Measurements from ENCODE around the gene CACNA2D3. TPM values are rescaled to one million over a fixed set of nuclear protein-coding genes. Genes with fewer than 3 reads are reported as not detected.

The CACNA2D3 gene
- total RNA-seq, 6 donors from 2014 or later, result 2.9 to 16.8 (median 4.9) TPM

DNA sequence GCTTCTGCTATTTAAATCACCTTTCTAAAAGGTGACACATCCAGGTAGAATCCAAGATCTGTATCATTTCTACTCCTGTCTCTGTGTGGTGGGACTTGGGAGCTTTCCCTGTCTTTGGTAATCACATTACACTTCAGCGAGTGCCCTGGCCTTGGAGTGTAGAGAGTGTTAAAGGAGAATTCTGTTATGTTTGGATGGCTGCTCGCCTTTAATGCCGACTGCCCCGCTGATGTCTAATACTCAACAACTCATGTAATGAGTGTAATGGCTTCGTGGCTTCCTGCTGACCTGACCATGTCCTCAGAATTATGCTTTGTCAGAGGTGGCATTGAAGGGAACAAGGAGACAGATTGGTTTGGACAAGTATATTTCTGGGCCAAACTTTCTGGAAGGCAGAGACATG lies 871.8 kb downstream of the CACNA2D3 start:
- Histone ChIP-seq H3K4me3 (no peak overlapping the region), H3K27me3 (no peaks in the 10 kb centered on the region), H3K27ac (no peak overlapping the region), H3K36me3 (no peaks in the 10 kb centered on the region), H3K4me1 (peaks cover 2 to 6% (median 3%) of the 10 kb centered on the region in 4 donors), H3K9me3 (no peaks in the 10 kb centered on the region)
- no peak for TF ChIP-seq EP300 (IDR thresholded peaks at IDR 0.05)
- TF ChIP-seq, protein P1, sequence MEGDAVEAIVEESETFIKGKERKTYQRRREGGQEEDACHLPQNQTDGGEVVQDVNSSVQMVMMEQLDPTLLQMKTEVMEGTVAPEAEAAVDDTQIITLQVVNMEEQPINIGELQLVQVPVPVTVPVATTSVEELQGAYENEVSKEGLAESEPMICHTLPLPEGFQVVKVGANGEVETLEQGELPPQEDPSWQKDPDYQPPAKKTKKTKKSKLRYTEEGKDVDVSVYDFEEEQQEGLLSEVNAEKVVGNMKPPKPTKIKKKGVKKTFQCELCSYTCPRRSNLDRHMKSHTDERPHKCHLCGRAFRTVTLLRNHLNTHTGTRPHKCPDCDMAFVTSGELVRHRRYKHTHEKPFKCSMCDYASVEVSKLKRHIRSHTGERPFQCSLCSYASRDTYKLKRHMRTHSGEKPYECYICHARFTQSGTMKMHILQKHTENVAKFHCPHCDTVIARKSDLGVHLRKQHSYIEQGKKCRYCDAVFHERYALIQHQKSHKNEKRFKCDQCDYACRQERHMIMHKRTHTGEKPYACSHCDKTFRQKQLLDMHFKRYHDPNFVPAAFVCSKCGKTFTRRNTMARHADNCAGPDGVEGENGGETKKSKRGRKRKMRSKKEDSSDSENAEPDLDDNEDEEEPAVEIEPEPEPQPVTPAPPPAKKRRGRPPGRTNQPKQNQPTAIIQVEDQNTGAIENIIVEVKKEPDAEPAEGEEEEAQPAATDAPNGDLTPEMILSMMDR (IDR thresholded peaks at IDR 0.05), result no peak
- TF ChIP-seq POLR2AphosphoS5 (IDR thresholded peaks at IDR 0.05), result no peak
- TF ChIP-seq POLR2A (IDR thresholded peaks at IDR 0.05), result no peak
- DNase-seq (no peak), ATAC-seq (ENCODE audit: low FRiP score in 2 of 2) (no peak)
- 46 to 64% methylated on average over 5 of the region's 5 CpGs for WGBS, 2 donors

DNA sequence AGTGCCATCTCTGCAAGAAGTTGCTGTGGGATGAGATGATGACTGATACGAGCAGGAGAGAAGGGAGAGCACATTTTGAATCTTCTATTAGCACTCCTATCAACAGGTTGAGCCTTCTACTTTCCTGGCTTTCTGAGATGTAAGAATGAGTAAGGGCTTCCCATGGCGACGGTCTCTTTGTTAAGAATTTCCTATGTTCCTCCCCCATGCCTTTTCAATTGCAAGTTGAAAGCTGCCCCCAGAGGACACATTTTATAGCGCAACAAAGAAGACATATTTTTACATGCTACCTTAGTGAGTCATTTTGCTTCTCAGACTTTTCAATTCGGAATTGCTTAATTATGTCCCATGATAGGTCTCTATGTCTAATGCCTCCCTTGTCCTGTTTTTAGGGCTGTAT lies 876.8 kb downstream of the CACNA2D3 start:
- Histone ChIP-seq H3K4me3 (no peak overlapping the region), H3K27ac (no peak overlapping the region), H3K9me3 (no peaks in the 10 kb centered on the region), H3K4me1 (peaks cover 0 to 3% (median 0%) of the 10 kb centered on the region in 4 donors), H3K36me3 (no peaks in the 10 kb centered on the region), H3K27me3 (no peaks in the 10 kb centered on the region)
- DNase-seq (no peak), ATAC-seq (ENCODE audit: low FRiP score in 2 of 2) (peak in 1 of 2 donors; percentile 75)
- no peak for TF ChIP-seq POLR2AphosphoS5 (IDR thresholded peaks at IDR 0.05)
- no peak for TF ChIP-seq POLR2A (IDR thresholded peaks at IDR 0.05)
- no peak for TF ChIP-seq EP300 (IDR thresholded peaks at IDR 0.05)
- TF ChIP-seq, protein P1 (IDR thresholded peaks at IDR 0.05), result no peak
- WGBS, 2 donors, result 51 to 65% methylated on average over 5 of the region's 5 CpGs

DNA sequence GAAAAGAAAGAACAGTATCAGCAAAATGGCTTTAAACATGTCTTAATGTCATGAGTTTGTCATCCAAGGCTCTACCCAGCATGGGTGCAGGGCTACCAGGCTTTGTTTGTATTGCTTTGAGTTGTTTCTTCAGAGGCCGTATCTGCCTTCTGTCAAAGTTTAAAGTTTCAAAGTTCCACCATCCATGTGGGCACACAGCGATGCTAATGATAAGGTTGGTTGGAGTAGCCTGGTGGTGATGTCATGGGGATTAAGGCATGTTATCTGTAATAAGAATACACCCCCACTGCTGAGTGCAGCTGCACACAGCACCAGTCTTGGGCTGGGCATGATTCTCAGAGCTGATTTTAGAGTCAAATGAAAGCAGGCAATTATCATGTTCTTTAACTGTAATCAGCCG lies 877.5 kb downstream of the CACNA2D3 start:
- no peak for TF ChIP-seq EP300 (IDR thresholded peaks at IDR 0.05)
- no peak for TF ChIP-seq POLR2AphosphoS5 (IDR thresholded peaks at IDR 0.05)
- TF ChIP-seq, protein P1 (IDR thresholded peaks at IDR 0.05), result no peak
- TF ChIP-seq POLR2A (IDR thresholded peaks at IDR 0.05), result no peak
- Histone ChIP-seq H3K9me3 (no peaks in the 10 kb centered on the region), H3K4me3 (no peak overlapping the region), H3K4me1 (peaks cover 0 to 3% (median 0%) of the 10 kb centered on the region in 4 donors), H3K36me3 (no peaks in the 10 kb centered on the region), H3K27me3 (no peaks in the 10 kb centered on the region), H3K27ac (no peak overlapping the region)
- DNase-seq, result no peak
- ATAC-seq (ENCODE audit: low FRiP score in 2 of 2), result no peak
- WGBS, 2 donors, result 76 to 86% methylated on average over 3 of the region's 3 CpGs

DNA sequence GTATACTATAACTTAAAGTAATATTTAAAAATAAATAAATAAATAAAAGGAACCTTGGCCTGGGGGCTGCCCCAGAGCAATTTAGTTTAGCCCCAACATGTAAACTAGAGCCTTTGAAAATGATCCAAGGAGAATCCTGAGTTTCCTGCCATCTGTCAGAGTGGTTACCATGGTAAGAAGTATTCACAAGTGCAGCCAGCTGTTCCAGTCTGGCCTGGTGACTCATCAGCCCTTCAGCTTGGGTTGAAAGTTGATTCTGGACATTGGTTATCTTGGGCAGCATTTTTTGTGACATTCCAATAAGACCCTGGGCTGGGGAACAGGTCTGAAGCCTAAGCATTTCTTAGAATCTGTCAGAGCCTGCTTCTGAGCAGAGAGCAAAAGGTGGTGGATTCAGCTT lies 878.2 kb downstream of the CACNA2D3 start:
- peak in 1 of 2 donors; percentile 43 for DNase-seq
- Histone ChIP-seq H3K4me1 (peaks cover 0 to 3% (median 0%) of the 10 kb centered on the region in 4 donors), H3K36me3 (no peaks in the 10 kb centered on the region), H3K27me3 (no peaks in the 10 kb centered on the region), H3K27ac (no peak overlapping the region), H3K9me3 (no peaks in the 10 kb centered on the region), H3K4me3 (no peak overlapping the region)
- TF ChIP-seq POLR2A (IDR thresholded peaks at IDR 0.05) (no peak), POLR2AphosphoS5 (IDR thresholded peaks at IDR 0.05) (no peak), EP300 (IDR thresholded peaks at IDR 0.05) (no peak)
- TF ChIP-seq, protein P1 (IDR thresholded peaks at IDR 0.05), result no peak
- peak in 1 of 2 donors; percentile 58 for ATAC-seq (ENCODE audit: low FRiP score in 2 of 2)

DNA sequence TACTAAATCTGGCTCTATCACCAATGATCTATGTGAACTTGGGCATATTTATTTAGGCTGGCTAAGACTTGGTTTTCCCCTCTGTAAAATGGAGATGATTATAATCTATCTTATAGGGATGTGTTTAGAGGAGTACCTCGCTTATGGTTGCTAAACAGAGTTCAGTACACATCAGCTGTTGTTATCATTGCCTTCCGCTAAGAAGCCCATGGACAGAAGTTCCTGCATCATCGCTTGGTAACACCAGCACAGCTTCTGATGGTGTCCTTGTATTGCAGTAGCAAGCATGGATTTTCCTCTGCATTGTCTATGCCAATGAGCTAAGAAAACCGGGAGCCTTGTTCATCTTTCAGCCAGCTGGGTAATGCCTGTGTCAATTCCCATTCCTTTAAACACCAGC lies 878.6 kb downstream of the CACNA2D3 start:
- ATAC-seq (ENCODE audit: low FRiP score in 2 of 2) (no peak), DNase-seq (no peak)
- TF ChIP-seq EP300 (IDR thresholded peaks at IDR 0.05) (no peak), POLR2AphosphoS5 (IDR thresholded peaks at IDR 0.05) (no peak), POLR2A (IDR thresholded peaks at IDR 0.05) (no peak)
- TF ChIP-seq, protein P1 (IDR thresholded peaks at IDR 0.05), result no peak
- Histone ChIP-seq H3K27ac (no peak overlapping the region), H3K4me1 (peaks cover 0 to 3% (median 0%) of the 10 kb centered on the region in 4 donors), H3K4me3 (no peak overlapping the region), H3K27me3 (no peaks in the 10 kb centered on the region), H3K9me3 (no peaks in the 10 kb centered on the region), H3K36me3 (no peaks in the 10 kb centered on the region)
- 89 to 95% methylated on average over 3 to 4 of the region's 4 CpGs for WGBS, 2 donors

All from upper lobe of left lung (tissue), 6 donors.